Smooth muscle cell (in vitro differentiated cells): ENCODE results near the gene LY86. TPM values are rescaled to one million over a fixed set of nuclear protein-coding genes. Genes with fewer than 3 reads are reported as not detected.

ENCODE experiments used
- DNase-seq: peaks from one replicate; lab custom pipeline; 2025; ENCODE audit not compliant: unreplicated experiment; lab: John Stamatoyannopoulos, UW
- H2AFZ ChIP-seq: fragments of 200-600 bp; sonication (generic); 2 replicates; pipeline ENCODE4 v1.6.0; 2016; ENCODE audit warnings: antibody characterized with exemption, low read depth, mild to moderate bottlenecking
- H3F3A ChIP-seq: fragments of 200-600 bp; sonication (generic); 2 replicates; pipeline ENCODE4 v1.6.0; 2017; ENCODE audit warnings: antibody characterized with exemption, low read depth
- H3K27ac ChIP-seq: fragments of 200-600 bp; sonication (generic); 2 replicates; pipeline ENCODE4 v1.5.1; 2016; ENCODE audit warnings: low read depth, mild to moderate bottlenecking
- H3K27me3 ChIP-seq: fragments of 200-600 bp; sonication (generic); 2 replicates; pipeline ENCODE4 v1.6.1; 2016; ENCODE audit warnings: low read depth, mild to moderate bottlenecking
- H3K36me3 ChIP-seq: fragments of 200-600 bp; sonication (generic); 2 replicates; pipeline ENCODE4 v1.5.1; 2016; ENCODE audit warnings: low read depth
- H3K4me1 ChIP-seq: fragments of 200-600 bp; sonication (generic); 2 replicates; pipeline ENCODE4 v1.5.1; 2016; ENCODE audit warnings: low read depth
- H3K4me2 ChIP-seq: fragments of 200-600 bp; sonication (generic); 2 replicates; pipeline ENCODE4 v1.6.0; 2016; ENCODE audit warnings: mild to moderate bottlenecking
- H3K4me3 ChIP-seq: fragments of 200-600 bp; sonication (generic); 2 replicates; pipeline ENCODE4 v1.5.1; 2016; ENCODE audit warnings: mild to moderate bottlenecking
- H3K79me2 ChIP-seq: fragments of 200-600 bp; sonication (generic); 2 replicates; pipeline ENCODE4 v1.6.0; 2016; ENCODE audit warnings: low read depth, mild to moderate bottlenecking
- H3K9ac ChIP-seq: fragments of 200-600 bp; sonication (generic); 2 replicates; pipeline ENCODE4 v1.6.0; 2016; ENCODE audit warnings: low read depth
- H3K9me3 ChIP-seq: fragments of 200-600 bp; sonication (generic); replicated peaks from 2 replicates; pipeline ENCODE4 v1.5.1; 2016; ENCODE audit warnings: low read depth
- H4K20me1 ChIP-seq: fragments of 200-600 bp; sonication (generic); 2 replicates; pipeline ENCODE4 v1.6.0; 2016; ENCODE audit warnings: low read depth
- WGBS: methylation state at CpG from one replicate; pipeline ENCODE4 v1.1.7; 2016; ENCODE audit warnings: low lambda C conversion rate; 5-methylcytosine and 5-hydroxymethylcytosine counted together
- polyA plus RNA-seq: library from polyadenylated mRNA; unstranded; fragments of >200 nt; fragmentation: Nextera tagmentation; extraction: Ambion mirVana; gene quantifications from 2 replicates; pipeline ENCODE4 v1.2.1, GENCODE V29; 2016
- total RNA-seq: library from RNA; depleted of rRNA; stranded (reverse); fragments of >200 nt; gene quantifications from 2 replicates; pipeline ENCODE4 v1.2.3, GENCODE V29; 2014
- TF ChIP-seq, protein P1 (sequence below): fragments of 200-600 bp; sonication (generic); IDR thresholded peaks from 2 replicates; pipeline ENCODE4 v1.5.1; 2017; ENCODE audit warnings: borderline replicate concordance, mild to moderate bottlenecking, antibody characterized with exemption; ENCODE audit not compliant: insufficient read depth, poor library complexity, severe bottlenecking

Gene LY86
- total and polyA plus RNA-seq, 2 experiments from 2014 or later = not detected

DNA sequence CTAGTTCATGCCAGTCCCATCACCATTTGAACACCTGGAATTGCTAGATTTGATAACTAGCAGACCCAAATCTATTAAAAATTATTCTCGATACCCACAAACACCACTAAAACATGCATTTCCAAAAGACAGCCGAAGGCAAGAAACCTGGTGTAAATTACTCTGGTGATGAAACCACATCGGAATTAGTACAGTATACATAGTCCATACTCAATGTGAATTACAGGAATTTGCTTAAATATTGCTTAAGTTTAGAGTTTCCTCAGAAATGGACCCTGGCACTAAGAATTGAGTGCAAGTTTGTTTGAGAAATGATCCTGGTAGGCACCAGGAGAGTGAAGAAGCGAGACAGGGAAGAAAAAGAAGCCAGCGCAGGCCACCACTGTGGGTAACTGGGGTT lies 13.7 kb downstream of the LY86 start:
- H3K4me1 ChIP-seq = no peaks in the 10 kb centered on the region
- H2AFZ ChIP-seq = no peak overlapping the region
- H3K36me3 ChIP-seq = no peaks in the 10 kb centered on the region
- no peaks in the 10 kb centered on the region for H3F3A ChIP-seq
- H3K9me3 ChIP-seq = no peaks in the 10 kb centered on the region
- no peak overlapping the region for H3K27ac ChIP-seq
- no peaks in the 10 kb centered on the region for H3K79me2 ChIP-seq
- no peak overlapping the region for H3K9ac ChIP-seq
- no peaks in the 10 kb centered on the region for H4K20me1 ChIP-seq
- H3K4me3 ChIP-seq = no peak overlapping the region
- TF ChIP-seq, protein P1, sequence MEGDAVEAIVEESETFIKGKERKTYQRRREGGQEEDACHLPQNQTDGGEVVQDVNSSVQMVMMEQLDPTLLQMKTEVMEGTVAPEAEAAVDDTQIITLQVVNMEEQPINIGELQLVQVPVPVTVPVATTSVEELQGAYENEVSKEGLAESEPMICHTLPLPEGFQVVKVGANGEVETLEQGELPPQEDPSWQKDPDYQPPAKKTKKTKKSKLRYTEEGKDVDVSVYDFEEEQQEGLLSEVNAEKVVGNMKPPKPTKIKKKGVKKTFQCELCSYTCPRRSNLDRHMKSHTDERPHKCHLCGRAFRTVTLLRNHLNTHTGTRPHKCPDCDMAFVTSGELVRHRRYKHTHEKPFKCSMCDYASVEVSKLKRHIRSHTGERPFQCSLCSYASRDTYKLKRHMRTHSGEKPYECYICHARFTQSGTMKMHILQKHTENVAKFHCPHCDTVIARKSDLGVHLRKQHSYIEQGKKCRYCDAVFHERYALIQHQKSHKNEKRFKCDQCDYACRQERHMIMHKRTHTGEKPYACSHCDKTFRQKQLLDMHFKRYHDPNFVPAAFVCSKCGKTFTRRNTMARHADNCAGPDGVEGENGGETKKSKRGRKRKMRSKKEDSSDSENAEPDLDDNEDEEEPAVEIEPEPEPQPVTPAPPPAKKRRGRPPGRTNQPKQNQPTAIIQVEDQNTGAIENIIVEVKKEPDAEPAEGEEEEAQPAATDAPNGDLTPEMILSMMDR = no peak
- H3K27me3 ChIP-seq = no peaks in the 10 kb centered on the region
- WGBS = 89% methylated on average over 5 of the region's 5 CpGs
- DNase-seq = no peak
- H3K4me2 ChIP-seq = no peak overlapping the region

DNA sequence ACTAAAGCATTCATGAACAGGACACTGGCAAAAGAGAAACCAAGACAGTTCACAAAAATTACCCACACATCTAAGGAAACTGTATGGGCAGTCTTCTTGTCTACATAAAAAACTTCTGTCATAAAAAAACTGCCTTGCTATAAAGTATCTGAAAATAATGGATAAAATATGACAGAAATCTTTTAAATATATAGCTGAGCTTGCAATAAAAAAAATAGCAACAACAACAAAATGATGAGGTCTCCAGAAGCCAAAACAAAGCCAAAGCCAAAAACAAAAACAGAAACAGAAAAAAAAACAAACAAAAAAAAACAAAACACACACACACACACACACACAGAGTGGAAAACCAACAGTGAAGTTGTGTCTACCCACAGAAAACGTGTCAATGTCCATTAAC lies 14.8 kb downstream of the LY86 start:
- H3K9me3 ChIP-seq = no peaks in the 10 kb centered on the region
- WGBS = 88% methylated on average over 1 of the region's 1 CpG

DNA sequence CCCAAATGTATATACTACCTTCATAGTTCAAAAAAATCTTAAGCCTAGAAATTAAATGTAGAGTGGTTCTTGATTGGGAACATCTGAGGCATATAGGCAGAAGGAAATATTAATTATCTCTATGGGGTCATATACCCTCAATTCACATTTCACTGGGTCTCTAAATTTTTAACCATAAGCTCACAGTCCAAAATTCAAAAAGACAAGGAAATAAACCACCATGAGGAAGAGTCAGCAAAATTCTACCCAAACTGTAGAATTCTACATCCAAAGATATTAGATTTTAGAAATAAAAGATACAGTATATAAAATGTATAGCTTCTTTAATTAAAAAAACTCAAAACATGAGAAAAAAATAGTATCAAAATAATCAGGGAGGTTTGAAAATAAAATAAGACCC lies 15.5 kb downstream of the LY86 start:
- Histone ChIP-seq H2AFZ (no peak overlapping the region), H3K27ac (no peak overlapping the region), H3F3A (no peaks in the 10 kb centered on the region), H3K27me3 (no peaks in the 10 kb centered on the region), H3K9ac (no peak overlapping the region), H3K9me3 (no peaks in the 10 kb centered on the region), H3K36me3 (no peaks in the 10 kb centered on the region), H3K4me1 (no peaks in the 10 kb centered on the region), H4K20me1 (no peaks in the 10 kb centered on the region), H3K4me3 (no peak overlapping the region), H3K79me2 (no peaks in the 10 kb centered on the region), H3K4me2 (no peak overlapping the region)
- TF ChIP-seq, protein P1 = no peak
- DNase-seq = no peak

More for the DNA sequence above, 14.8 kb downstream of the LY86 start:
- Histone ChIP-seq H4K20me1 (no peaks in the 10 kb centered on the region), H3K27ac (no peak overlapping the region), H3K4me3 (no peak overlapping the region), H3K4me1 (no peaks in the 10 kb centered on the region), H3K79me2 (no peaks in the 10 kb centered on the region), H2AFZ (no peak overlapping the region), H3K27me3 (no peaks in the 10 kb centered on the region), H3K36me3 (no peaks in the 10 kb centered on the region), H3K9ac (no peak overlapping the region), H3F3A (no peaks in the 10 kb centered on the region), H3K4me2 (no peak overlapping the region)
- DNase-seq = no peak
- TF ChIP-seq, protein P1 = no peak

DNA sequence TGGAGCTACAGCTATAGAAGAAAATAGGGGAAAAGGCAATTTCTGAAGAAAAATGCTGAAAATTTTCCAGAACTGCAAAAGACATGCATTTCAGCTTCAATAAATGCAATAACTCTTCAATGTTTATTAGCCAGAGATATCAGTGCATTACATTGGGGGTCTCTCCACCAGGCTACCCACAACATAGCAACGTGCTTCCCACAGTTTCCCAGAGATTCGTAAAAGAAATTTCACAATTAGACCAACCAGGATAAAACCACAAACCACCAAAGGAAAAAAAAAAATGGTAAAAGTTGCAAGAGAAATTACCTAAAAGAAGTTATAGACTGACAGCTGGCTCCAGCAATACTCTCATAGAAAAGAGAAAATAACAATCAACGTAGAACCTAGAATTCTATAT lies 16.0 kb downstream of the LY86 start:
- WGBS = 81% methylated on average over 3 of the region's 3 CpGs
- TF ChIP-seq, protein P1 = no peak

More for the DNA sequence above, 16.0 kb downstream of the LY86 start:
- no peak overlapping the region for H3K27ac ChIP-seq
- no peaks in the 10 kb centered on the region for H4K20me1 ChIP-seq
- no peaks in the 10 kb centered on the region for H3K79me2 ChIP-seq
- no peak overlapping the region for H2AFZ ChIP-seq
- no peaks in the 10 kb centered on the region for H3K9me3 ChIP-seq
- H3K4me1 ChIP-seq = no peaks in the 10 kb centered on the region
- no peaks in the 10 kb centered on the region for H3K36me3 ChIP-seq
- no peak overlapping the region for H3K4me2 ChIP-seq
- H3K4me3 ChIP-seq = no peak overlapping the region
- no peak overlapping the region for H3K9ac ChIP-seq
- H3K27me3 ChIP-seq = no peaks in the 10 kb centered on the region
- no peaks in the 10 kb centered on the region for H3F3A ChIP-seq
- DNase-seq = no peak
